Measurements from ENCODE around the gene GEMIN5. TPM values are rescaled to one million over a fixed set of nuclear protein-coding genes. Genes with fewer than 3 reads are reported as not detected.

GEMIN5 gene
- total and polyA plus RNA-seq, 2 of the 4 experiments (the other 2 are of a cell fraction) = 9.0 to 31.5 TPM

DNA sequence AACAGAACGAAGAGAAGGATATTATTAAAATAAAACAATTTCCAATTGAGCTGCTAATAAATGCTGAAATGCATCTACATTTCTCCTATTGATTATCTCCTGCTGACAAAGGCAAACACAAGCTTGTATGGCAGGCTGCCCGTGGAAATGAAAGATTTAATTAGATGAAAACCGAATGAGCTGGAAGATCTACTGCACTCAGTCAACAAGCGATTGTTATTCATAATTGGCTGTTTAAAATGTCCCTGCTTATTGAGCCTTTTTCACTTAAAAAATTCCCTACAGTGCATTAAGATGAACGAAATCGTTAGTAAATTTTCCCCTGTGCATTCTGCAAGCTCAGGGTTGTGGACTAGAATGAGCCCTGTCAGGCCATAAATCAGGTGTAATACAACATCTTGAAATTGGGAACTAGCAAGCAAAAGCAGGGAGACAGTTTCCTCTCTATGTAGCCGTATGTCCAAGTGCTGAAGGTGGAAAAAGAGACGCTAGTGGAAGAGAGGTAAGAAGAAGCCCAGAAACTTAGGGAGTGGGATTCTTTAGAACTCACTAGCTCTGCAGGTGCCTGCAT is 47.0 kb upstream of the GEMIN5 start:
- CTCF ChIA-PET = interaction anchor here (1.3 to 2.5 kb wide), 2 partner anchors 12 to 17 kb away, joined by 3 to 11 read pairs; no protein-coding TSS in a partner anchor

More for the DNA sequence above, 47.0 kb upstream of the GEMIN5 start:
- H2AFZ ChIP-seq (replicated peaks; ENCODE audit: low read length, poor library complexity) = no peak overlapping the region
- H3K27me3 ChIP-seq (ENCODE audit: control insufficient read depth, insufficient read depth, low read length) = no peaks in the 10 kb centered on the region; the same call in 1 of the 2 replicates
- H3K56ac ChIP-seq (ENCODE audit: extremely low read depth, insufficient read depth, low read length) = no peak overlapping the region
- POLR2A ChIA-PET (ENCODE audit: unreplicated experiment) = no interaction called here
- H3K4me1 ChIP-seq (ENCODE audit: control insufficient read depth, insufficient read depth, low read length) = no peaks in the 10 kb centered on the region
- no peak overlapping the region for H2AK5ac ChIP-seq (ENCODE audit: low read depth, low read length)
- no peak overlapping the region for H3K23ac ChIP-seq (ENCODE audit: low read depth, low read length)
- no peak overlapping the region for H2AK9ac ChIP-seq (replicated peaks; ENCODE audit: low read depth, low read length, poor library complexity)
- no peaks in the 10 kb centered on the region for H3K79me1 ChIP-seq (ENCODE audit: low read depth in 1 of 2, low read length in 2 of 2)
- H3K4ac ChIP-seq (ENCODE audit: low read depth, low read length) = no peak overlapping the region
- in situ Hi-C loops (cut with MboI; ENCODE audit: low sequenced_read_pairs) (no loop called here), intact Hi-C loops (cut with micrococcal nuclease) (no loop called here), dilution Hi-C loops (cut with HindIII; ENCODE audit: low sequenced_read_pairs, unreplicated experiment) (no loop called here)
- no peak overlapping the region for H3K14ac ChIP-seq (replicated peaks; ENCODE audit: low read depth, low read length)
- H4K91ac ChIP-seq (ENCODE audit: insufficient read depth, low read depth, low read length) = no peak overlapping the region
- no peaks in the 10 kb centered on the region for H3K9me1 ChIP-seq (ENCODE audit: insufficient read depth, low read length)
- no peak overlapping the region for H4K8ac ChIP-seq (ENCODE audit: low read depth in 2 of 2, low read length in 2 of 2)
- no peaks in the 10 kb centered on the region for H3K9me3 ChIP-seq (ENCODE audit: control insufficient read depth, insufficient read depth, low read length)
- no peaks in the 10 kb centered on the region for H3K36me3 ChIP-seq (ENCODE audit: control insufficient read depth, insufficient read depth, low read length)
- no peak overlapping the region for H2BK15ac ChIP-seq (ENCODE audit: low read depth, low read length)
- H3K18ac ChIP-seq (ENCODE audit: low read depth, low read length) = no peak overlapping the region
- H3K4me3 ChIP-seq (ENCODE audit: insufficient read depth, low read depth, low read length) = no peak overlapping the region
- DNase-seq = no peak
- H3K27ac ChIP-seq (ENCODE audit: insufficient read depth, low read length) = no peak overlapping the region
- H3K9ac ChIP-seq (ENCODE audit: low read depth, low read length) = no peak overlapping the region
- BruUV-seq (replicated peaks) = no TSS peak
- WGBS, 2 experiments (ENCODE audit: extremely low coverage in 2 of 2, insufficient read length in 1 of 2) = no CpG with 5 or more reads among the region's 8 CpGs
- no peak overlapping the region for H3K4me2 ChIP-seq (ENCODE audit: low read depth, low read length)
- ATAC-seq (ENCODE audit: low read depth) = no peak
- H2BK5ac ChIP-seq (ENCODE audit: low read depth, low read length, poor library complexity, severe bottlenecking) = no peak overlapping the region
- H4K5ac ChIP-seq (ENCODE audit: low read depth, low read length) = no peak overlapping the region
- no peak overlapping the region for H2BK120ac ChIP-seq (ENCODE audit: low read depth, low read length)
- no peaks in the 10 kb centered on the region for H4K20me1 ChIP-seq (ENCODE audit: insufficient read depth, low read length)
- H2BK20ac ChIP-seq (ENCODE audit: low read depth, low read length) = no peak overlapping the region
- TF ChIP-seq POLR2A (IDR thresholded peaks at IDR 0.05; ENCODE audit: low read depth, low read length) (no peak), MXI1 (IDR thresholded peaks at IDR 0.05; ENCODE audit: borderline replicate concordance, low read depth, low read length) (no peak), RFX5 (IDR thresholded peaks at IDR 0.05; ENCODE audit: low read depth, low read length) (no peak), RCOR1 (IDR thresholded peaks at IDR 0.05; ENCODE audit: insufficient replicate concordance, low read length) (no peak), CEBPB (IDR thresholded peaks at IDR 0.05; ENCODE audit: low read depth, low read length) (no peak), ELK1 (IDR thresholded peaks at IDR 0.05; ENCODE audit: borderline replicate concordance, low read depth, low read length) (no peak), SMC3 (IDR thresholded peaks at IDR 0.05; ENCODE audit: low read depth, low read length) (no peak), BHLHE40 (IDR thresholded peaks at IDR 0.05; ENCODE audit: low read depth, low read length) (no peak), MAFK (IDR thresholded peaks at IDR 0.05; ENCODE audit: low read depth, low read length) (no peak), CHD1 (IDR thresholded peaks at IDR 0.05; ENCODE audit: low read depth, low read length) (no peak), MAZ (IDR thresholded peaks at IDR 0.05; ENCODE audit: borderline replicate concordance, low read depth, low read length) (no peak), RAD21 (IDR thresholded peaks at IDR 0.05; ENCODE audit: low read length) (no peak), NFE2L2 (IDR thresholded peaks at IDR 0.05; ENCODE audit: low read depth, low read length) (no peak), FOS (IDR thresholded peaks at IDR 0.05; ENCODE audit: low read depth, low read length) (no peak)
- TF ChIP-seq, protein P1, sequence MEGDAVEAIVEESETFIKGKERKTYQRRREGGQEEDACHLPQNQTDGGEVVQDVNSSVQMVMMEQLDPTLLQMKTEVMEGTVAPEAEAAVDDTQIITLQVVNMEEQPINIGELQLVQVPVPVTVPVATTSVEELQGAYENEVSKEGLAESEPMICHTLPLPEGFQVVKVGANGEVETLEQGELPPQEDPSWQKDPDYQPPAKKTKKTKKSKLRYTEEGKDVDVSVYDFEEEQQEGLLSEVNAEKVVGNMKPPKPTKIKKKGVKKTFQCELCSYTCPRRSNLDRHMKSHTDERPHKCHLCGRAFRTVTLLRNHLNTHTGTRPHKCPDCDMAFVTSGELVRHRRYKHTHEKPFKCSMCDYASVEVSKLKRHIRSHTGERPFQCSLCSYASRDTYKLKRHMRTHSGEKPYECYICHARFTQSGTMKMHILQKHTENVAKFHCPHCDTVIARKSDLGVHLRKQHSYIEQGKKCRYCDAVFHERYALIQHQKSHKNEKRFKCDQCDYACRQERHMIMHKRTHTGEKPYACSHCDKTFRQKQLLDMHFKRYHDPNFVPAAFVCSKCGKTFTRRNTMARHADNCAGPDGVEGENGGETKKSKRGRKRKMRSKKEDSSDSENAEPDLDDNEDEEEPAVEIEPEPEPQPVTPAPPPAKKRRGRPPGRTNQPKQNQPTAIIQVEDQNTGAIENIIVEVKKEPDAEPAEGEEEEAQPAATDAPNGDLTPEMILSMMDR (conservative IDR thresholded peaks at IDR 0.05; ENCODE audit: low read depth, low read length) = no peak
- TF ChIP-seq, protein P2, sequence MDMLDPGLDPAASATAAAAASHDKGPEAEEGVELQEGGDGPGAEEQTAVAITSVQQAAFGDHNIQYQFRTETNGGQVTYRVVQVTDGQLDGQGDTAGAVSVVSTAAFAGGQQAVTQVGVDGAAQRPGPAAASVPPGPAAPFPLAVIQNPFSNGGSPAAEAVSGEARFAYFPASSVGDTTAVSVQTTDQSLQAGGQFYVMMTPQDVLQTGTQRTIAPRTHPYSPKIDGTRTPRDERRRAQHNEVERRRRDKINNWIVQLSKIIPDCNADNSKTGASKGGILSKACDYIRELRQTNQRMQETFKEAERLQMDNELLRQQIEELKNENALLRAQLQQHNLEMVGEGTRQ (IDR thresholded peaks at IDR 0.05; ENCODE audit: low read depth, low read length) = no peak

Data from IMR-90 (cell line).